Measurements from ENCODE around the gene AMIGO3. TPM values are rescaled to one million over a fixed set of nuclear protein-coding genes. Genes with fewer than 3 reads are reported as not detected.
"Not testable (repeated sequence)": the region's sequence is repeated elsewhere in the genome, so short reads cannot be mapped to it uniquely, and the experiment has no call there.

Gene AMIGO3
- polyA plus RNA-seq, 4 donors = 0.83 to 1.7 (median 1.3) TPM

- not testable (repeated sequence) for DNase-seq (ENCODE audit: low read depth in 4 of 4, low spot score in 3 of 4)
Observed at GRCh38 chr3:49689908-49690624, 29.4 kb downstream of the AMIGO3 start.

DNA sequence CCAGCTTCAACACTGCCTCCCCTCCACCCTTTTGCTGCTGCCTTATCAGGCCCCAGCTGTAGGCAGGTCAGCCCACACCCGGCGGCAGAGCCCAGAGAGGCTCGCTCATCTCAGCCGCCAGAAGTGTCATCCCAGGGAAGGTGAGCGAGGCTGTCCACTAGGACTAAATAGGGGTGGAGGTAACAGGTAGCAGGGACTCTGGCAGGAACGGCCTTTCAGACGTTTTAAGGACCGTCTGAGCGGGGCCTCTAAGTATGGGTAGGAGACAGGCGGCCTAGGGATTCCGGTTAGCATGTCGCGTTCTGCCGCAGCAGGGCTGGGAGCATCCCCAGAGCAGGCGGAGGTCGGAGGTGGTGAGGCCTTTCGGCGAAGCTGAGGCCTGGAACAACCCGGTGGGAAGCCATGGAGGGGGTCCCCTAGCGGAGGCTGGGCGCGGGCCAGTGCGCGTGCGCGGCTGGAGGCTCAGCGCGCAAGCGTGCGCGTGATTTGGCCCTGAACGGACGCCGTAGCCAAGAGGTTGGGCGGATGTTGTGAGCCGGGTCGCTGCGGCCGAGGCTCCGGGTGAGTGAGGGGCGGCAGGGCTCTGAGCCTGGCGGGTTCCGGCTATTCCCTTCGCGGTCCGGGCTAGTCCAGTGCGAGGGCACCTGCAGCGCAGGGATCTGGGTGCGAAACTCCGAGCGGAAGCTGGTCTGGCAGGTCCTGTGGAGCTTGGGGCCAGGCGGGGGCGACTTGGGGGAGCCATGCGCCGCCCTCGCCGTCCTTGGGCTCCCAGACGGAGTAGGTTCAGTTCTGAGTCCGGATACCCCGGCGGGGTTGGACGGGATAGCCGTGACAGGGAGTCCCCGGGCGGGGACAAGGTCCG lies 30.2 kb downstream of the AMIGO3 start, which contains the start of the genes MST1 and RNF123:
Gene MST1, minus strand, starts transcription at position 429 of the 862 bp plus-strand sequence. CDS start 783 bp downstream, outside the sequence.
Gene RNF123, plus strand, starts transcription at position 512 of the 862 bp plus-strand sequence. CDS start 1,609 bp downstream, outside the sequence.
- DNase-seq (ENCODE audit: low read depth in 4 of 4, low spot score in 3 of 4) = peak; percentile 82 to 89 (median 83)

- DNase-seq (ENCODE audit: low read depth in 4 of 4, low spot score in 3 of 4) = not testable (repeated sequence)
Observed at GRCh38 chr3:49688338-49689045, 31.0 kb downstream of the AMIGO3 start.

- not testable (repeated sequence) for DNase-seq (ENCODE audit: low read depth in 4 of 4, low spot score in 3 of 4)
Observed at GRCh38 chr3:49687424-49687795, 32.1 kb downstream of the AMIGO3 start.

DNA sequence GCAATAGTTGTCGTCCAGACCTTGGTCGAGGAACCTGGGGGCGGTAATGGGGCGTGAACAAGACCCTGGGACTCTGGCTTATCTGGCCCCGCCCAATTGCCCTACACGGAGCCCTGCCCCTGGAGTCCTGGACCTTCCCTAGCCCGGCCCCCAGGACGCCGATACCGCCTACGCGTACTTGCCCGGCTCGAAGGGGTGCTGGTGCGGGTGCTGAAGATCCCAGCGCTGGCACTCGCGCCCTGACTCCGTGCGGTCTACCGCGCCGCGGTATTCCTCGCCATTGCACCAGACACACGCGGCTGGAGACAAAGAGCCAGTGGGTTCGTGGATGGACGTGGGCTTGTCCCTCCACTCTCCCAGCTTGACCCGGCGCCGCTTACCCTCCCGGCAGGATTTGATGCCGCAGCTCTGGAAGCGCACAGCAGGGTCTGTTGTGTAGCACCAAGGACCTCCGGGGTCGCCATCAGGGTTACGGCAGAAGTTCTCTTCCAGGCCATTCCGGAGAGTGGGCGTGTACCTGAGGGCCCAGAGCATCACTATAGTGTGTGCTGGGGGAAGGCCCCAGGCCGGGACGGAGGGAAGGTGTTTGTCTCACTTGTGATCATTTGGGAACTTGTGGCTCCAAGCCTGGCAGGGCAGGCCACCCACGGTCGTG lies 32.6 kb downstream of the AMIGO3 start:
- not testable (repeated sequence) for DNase-seq (ENCODE audit: low read depth in 4 of 4, low spot score in 3 of 4)

DNA sequence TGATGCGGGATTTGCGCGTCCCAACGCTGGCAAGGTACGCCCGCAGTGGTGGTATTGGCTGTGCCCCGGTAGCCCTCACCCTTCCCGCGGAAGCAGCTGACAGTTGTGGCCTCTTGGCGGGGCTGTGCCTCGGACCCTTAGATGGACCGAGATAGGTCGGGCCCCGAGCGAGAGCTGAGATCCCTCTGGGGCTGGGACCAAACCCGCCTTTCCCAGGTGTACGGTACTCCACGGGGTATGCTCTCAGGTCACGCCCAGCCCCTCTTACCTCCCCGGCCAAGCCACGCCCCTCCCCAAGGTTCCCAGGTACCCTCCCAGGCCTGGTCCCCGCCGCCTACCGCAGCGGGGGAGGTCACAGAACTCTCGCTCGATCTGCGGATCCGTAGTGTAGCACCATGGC lies 33.1 kb downstream of the AMIGO3 start:
- not testable (repeated sequence) for DNase-seq (ENCODE audit: low read depth in 4 of 4, low spot score in 3 of 4)

DNA sequence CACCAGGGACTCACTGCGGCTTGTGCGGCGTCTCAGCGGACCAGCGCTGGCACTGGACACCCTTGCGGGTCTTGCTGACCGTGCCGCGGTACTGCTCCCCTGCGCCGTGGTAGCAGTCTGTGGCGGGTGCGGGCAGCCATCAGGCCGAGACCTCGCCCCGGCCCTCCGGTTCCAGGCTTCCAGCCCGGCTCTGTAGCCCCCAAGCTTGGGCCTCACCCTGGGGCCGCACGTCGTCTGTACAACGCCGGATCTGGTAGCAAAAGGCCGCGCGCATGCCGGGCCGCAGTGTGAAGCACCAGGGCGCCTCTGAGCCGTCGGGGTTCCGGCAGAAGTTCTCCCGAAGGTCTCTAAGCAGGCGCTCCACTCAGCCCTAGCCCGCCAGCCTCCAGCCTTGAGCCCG lies 33.6 kb downstream of the AMIGO3 start:
- DNase-seq (ENCODE audit: low read depth in 4 of 4, low spot score in 3 of 4) = not testable (repeated sequence)

DNA sequence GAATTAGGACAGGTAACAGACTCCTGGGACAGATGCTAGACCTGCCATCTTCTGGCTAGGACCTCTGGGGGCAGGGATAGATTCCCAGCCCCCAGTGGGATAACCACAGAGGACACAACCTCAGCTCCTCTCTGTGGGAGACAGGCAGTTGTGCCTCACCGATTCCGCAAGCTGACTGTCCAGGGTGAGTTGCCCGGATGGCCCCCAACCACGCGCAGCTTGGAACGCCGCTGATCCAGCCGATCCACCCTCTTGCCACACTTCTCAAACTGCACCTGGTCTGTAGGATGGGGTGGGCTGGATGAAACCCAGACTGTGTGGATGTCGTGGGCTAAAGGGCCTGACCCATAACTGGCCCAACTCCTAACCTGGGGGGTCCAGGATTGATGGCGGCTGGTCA lies 34.4 kb downstream of the AMIGO3 start:
- DNase-seq (ENCODE audit: low read depth in 4 of 4, low spot score in 3 of 4) = not testable (repeated sequence)

DNA sequence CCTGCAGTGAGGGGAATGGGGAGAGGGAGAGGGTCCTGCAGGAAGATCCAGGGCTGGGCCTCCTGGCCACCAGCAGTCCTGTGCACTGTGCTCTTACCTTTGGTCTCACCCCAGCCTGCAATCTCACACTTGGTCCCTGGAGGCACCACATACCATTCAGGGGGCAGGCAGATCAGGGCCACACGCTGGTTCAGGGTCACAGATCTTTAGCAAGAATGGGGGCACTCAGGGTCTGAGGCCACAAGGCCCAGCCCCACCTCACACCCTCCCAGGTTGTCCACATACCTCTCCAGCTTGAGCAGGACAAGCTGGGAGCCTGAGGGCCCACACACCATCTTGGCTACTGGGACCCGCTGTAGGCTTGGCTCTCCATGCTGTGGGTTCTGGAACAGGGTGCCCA lies 35.0 kb downstream of the AMIGO3 start:
- DNase-seq (ENCODE audit: low read depth in 4 of 4, low spot score in 3 of 4) = not testable (repeated sequence)

DNA sequence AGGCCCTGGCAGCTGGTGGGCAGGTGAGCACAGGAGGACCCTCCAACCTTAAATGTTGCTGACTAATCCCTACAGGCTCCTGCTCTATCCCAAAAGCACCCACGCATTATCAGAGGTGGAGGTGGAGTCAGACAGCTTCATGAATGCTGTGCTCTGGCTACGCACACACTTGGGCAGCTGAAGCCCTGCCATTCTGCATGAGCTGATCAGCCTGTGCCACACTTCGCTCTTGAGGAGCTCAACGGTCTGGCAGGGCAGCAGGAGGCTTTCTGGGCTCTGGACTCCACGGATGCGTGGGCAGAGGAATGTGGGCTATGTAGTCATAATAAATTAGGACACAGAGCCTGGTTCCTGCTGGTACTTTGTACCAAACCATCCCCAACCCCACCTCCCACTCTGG lies 36.3 kb downstream of the AMIGO3 start:
- no peak for DNase-seq (ENCODE audit: low read depth in 4 of 4, low spot score in 3 of 4)

DNA sequence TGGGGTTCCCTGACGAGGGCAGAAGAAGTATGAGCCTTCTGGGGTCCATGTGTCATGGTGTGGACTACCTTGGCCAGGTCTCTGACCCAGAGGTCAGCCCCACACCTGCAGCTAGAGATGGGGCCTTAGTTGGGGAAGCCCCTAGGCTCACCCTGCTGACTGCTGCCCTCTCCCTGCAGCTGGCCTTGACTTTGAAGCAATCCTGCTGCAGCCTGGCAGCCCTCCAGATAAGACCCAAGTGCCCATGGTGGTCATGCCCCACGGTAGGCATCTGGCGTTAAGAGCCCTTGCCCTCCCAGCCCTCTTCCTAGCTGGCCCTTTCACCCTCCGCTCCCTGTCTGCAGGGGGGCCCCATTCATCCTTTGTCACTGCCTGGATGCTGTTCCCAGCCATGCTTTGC lies 37.9 kb downstream of the AMIGO3 start:
- DNase-seq (ENCODE audit: low read depth in 4 of 4, low spot score in 3 of 4) = no peak

- no peak for DNase-seq (ENCODE audit: low read depth in 4 of 4, low spot score in 3 of 4)
Observed at GRCh38 chr3:49681232-49681522, 38.3 kb downstream of the AMIGO3 start.

DNA sequence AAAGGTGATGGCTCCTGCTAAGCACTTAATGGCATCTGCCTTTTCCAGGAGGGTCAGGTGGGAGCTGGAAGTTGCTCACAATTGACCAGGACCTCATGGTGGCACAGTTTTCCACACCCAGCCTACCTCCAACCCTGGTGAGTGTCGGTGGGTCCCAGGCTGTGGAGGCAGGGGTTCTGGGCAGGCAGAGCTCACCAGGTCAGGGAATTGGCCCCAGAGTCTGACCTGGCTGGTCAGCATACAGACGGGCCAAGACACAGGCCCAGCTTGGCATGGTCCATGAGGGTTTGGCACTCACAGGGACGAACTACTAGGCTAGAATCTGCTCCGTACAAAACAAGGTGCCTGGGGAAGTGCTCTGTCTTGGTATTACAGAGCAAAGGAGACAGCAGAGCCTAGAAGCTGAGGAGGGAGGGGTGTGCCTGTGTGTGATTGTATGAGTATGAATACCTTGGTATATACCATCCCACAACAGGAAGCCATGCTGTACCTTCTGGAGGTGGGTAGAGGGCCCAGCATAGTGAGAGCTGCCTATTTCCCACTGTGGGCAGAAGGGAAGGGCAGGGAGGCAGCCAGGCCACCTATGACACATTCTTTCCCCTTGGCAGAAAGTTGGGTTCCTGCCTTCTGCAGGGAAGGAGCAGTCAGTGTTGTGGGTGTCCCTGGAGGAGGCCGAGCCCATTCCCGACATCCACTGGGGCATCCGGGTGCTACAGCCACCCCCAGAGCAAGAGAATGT lies 38.8 kb downstream of the AMIGO3 start:
- DNase-seq (ENCODE audit: low read depth in 4 of 4, low spot score in 3 of 4) = no peak

DNA sequence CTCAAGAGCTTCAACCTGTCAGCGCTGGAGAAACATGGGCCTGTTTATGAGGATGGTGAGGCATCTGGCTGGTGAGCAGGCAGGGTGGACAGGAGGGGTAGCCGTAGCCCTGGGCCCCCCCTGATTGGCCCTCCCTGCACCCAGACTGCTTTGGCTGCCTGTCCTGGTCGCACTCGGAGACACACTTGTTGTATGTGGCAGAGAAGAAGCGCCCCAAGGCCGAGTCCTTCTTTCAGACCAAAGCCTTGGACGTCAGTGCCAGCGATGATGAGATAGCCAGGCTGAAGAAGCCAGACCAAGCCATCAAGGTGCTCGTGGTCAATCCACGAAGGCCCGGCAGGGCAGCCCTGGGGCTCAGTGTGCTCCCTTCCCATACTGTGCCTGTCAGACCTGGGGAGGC lies 43.6 kb downstream of the AMIGO3 start:
- no peak for DNase-seq (ENCODE audit: low read depth in 4 of 4, low spot score in 3 of 4)

DNA sequence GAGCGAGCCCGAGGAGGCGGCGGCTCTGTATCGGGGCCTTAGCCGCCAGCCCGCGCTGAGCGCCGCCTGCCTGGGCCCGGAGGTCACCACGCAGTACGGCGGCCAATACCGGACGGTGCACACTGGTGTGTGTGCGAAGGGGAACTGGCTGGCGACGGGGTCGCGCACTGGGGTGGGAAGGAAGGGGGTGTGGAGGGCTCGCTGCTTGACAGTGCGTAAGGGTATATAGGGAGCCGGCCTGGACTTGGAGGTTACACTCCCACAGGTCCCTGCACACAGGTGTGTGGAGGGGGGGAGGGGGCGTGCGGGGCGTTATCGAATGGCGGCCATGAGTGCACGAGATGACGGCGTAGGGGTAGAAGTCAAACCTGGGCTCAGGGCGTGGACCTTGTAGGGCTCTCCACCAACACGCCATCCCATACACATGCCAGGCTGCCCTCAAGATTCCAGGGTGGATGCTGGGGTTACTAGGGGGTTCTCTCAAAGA lies 44.9 kb downstream of the AMIGO3 start:
- no peak for DNase-seq (ENCODE audit: low read depth in 4 of 4, low spot score in 3 of 4)

GRCh38 chr3:49673715-49674496 lies 45.6 kb downstream of the AMIGO3 start, which contains the start of gene APEH:
APEH (plus strand) TSS chr3:49674351; CDS start chr3:49674402, 51 bp downstream.
- peak; percentile 87 to 92 (median 90) for DNase-seq (ENCODE audit: low read depth in 4 of 4, low spot score in 3 of 4)

DNA sequence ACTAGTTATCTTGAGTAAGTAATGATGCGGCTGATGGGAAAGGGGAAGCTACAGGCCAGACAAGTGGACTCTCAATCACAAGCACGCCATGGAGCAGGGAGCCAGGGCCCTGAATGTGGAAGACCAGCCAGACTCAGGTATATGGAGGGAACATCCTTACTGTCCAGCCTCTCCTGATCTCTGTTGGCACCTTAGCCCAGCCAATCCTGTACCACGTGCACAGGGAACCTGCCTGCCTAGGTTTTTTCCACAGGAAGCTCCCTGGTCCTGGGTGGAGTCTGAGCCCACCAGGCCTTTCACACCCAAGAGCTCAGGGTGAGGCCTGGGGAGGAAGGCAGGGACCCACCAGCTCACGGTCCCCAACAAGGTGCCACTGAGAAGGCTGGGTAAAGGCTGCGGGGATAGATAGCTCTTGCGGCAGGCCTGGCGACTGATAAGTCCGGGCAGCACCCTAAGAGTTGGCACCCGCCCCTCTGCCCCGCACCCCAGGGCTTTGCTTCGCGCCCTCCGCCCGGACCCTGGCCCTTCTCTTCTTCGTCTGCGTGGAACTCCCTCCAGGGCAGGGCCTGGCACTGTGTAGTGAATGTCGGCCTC lies 46.3 kb downstream of the AMIGO3 start:
- DNase-seq (ENCODE audit: low read depth in 4 of 4, low spot score in 3 of 4) = no peak
